Stimulated activated CD8-positive, alpha-beta memory T cell treated with anti-CD3 and anti-CD28 coated beads, Interleukin-7, amount 100 ng/mL, for 4 hours (primary cell): ENCODE measurements around the gene SPEM1.

Experiments
- DNase-seq, 2 donors: peaks; one replicate each; pipeline ENCODE4 v3.0.0-alpha.2; 2020; ENCODE audit warnings: low read depth in 2 of 2

Gene SPEM1

GRCh38 chr17:7440113-7440833 lies 20.1 kb downstream of the SPEM1 start:
- no peak for DNase-seq

GRCh38 chr17:7440834-7441195 lies 20.7 kb downstream of the SPEM1 start:
- DNase-seq = no peak

- no peak for DNase-seq
Measured at GRCh38 chr17:7441266-7441665, 21.1 kb downstream of the SPEM1 start.

- DNase-seq = no peak
Measured at GRCh38 chr17:7442142-7442541, 22.0 kb downstream of the SPEM1 start.

GRCh38 chr17:7443499-7444485 lies 23.7 kb downstream of the SPEM1 start:
- no peak for DNase-seq

GRCh38 chr17:7444682-7445618 lies 24.8 kb downstream of the SPEM1 start, which contains the start of gene CHRNB1:
CHRNB1 (plus strand) TSS chr17:7445061; CDS start chr17:7445128, 67 bp downstream.
- DNase-seq = no peak

- DNase-seq = no peak
Measured at GRCh38 chr17:7445619-7445968, 25.5 kb downstream of the SPEM1 start.

GRCh38 chr17:7448461-7448860 lies 28.3 kb downstream of the SPEM1 start:
- no peak for DNase-seq

GRCh38 chr17:7459961-7460545 lies 39.9 kb downstream of the SPEM1 start:
- no peak for DNase-seq

GRCh38 chr17:7460850-7461660 lies 40.9 kb downstream of the SPEM1 start:
- DNase-seq = no peak

GRCh38 chr17:7462474-7463371 lies 42.6 kb downstream of the SPEM1 start:
- no peak for DNase-seq

- no peak for DNase-seq
Measured at GRCh38 chr17:7463372-7463846, 43.3 kb downstream of the SPEM1 start.

GRCh38 chr17:7464081-7464480 lies 44.0 kb downstream of the SPEM1 start:
- DNase-seq = no peak

GRCh38 chr17:7465597-7466275 lies 45.6 kb downstream of the SPEM1 start:
- no peak for DNase-seq

- DNase-seq = no peak
Measured at GRCh38 chr17:7466318-7466638, 46.2 kb downstream of the SPEM1 start.

- no peak for DNase-seq
Measured at GRCh38 chr17:7466639-7467341, 46.7 kb downstream of the SPEM1 start.

GRCh38 chr17:7467498-7467897 lies 47.4 kb downstream of the SPEM1 start:
- no peak for DNase-seq

GRCh38 chr17:7468290-7468689 lies 48.2 kb downstream of the SPEM1 start:
- no peak for DNase-seq
